ENCODE results near the gene MPRIP. TPM values are rescaled to one million over a fixed set of nuclear protein-coding genes. Genes with fewer than 3 reads are reported as not detected.

Gene MPRIP
- total RNA-seq, 2 donors from 2014 or later: 84.3 to 258 TPM

GRCh38 chr17:17226451-17227265 lies 184.4 kb downstream of the MPRIP start:
- Histone ChIP-seq H3K4me1 (replicated peaks) (peaks cover 18% of the 10 kb centered on the region), H3K27ac (no peak overlapping the region), H3K36me3 (peaks cover 0 to 40% of the 10 kb centered on the region in 2 donors), H3K4me3 (no peak overlapping the region), H3K27me3 (replicated peaks; ENCODE audit: insufficient read depth) (no peaks in the 10 kb centered on the region), H3K9me3 (no peaks in the 10 kb centered on the region)
- intact Hi-C loops (cut with DNase I): no loop called here
- no peak for DNase-seq (ENCODE audit: low spot score)
- 87% methylated on average over 15 of the region's 16 CpGs for WGBS
- TF ChIP-seq POLR2A (IDR thresholded peaks at IDR 0.05) (no peak), POLR2AphosphoS5 (IDR thresholded peaks at IDR 0.05) (no peak), CTCF (IDR thresholded peaks at IDR 0.05) (no peak)

GRCh38 chr17:17227608-17228520 lies 185.6 kb downstream of the MPRIP start:
- Histone ChIP-seq H3K4me1 (replicated peaks) (peaks cover 18% of the 10 kb centered on the region), H3K9me3 (no peaks in the 10 kb centered on the region), H3K27ac (peak overlapping the region; percentile 58 to 60), H3K4me3 (no peak overlapping the region), H3K36me3 (peaks cover 0 to 31% of the 10 kb centered on the region in 2 donors), H3K27me3 (replicated peaks; ENCODE audit: insufficient read depth) (no peaks in the 10 kb centered on the region)
- WGBS: 84% methylated on average over 25 of the region's 25 CpGs
- TF ChIP-seq POLR2AphosphoS5 (IDR thresholded peaks at IDR 0.05) (peak; percentile 68), CTCF (IDR thresholded peaks at IDR 0.05) (no peak)
- intact Hi-C loops (cut with DNase I): no loop called here
- DNase-seq (ENCODE audit: low spot score): peak; percentile 70

GRCh38 chr17:17228521-17229279 lies 186.4 kb downstream of the MPRIP start:
- intact Hi-C loops (cut with DNase I): no loop called here
- DNase-seq (ENCODE audit: low spot score): no peak
- WGBS: 86% methylated on average over 17 of the region's 17 CpGs
- Histone ChIP-seq H3K27me3 (replicated peaks; ENCODE audit: insufficient read depth) (no peaks in the 10 kb centered on the region), H3K9me3 (no peaks in the 10 kb centered on the region), H3K4me1 (replicated peaks) (peaks cover 18% of the 10 kb centered on the region), H3K4me3 (no peak overlapping the region), H3K36me3 (peaks cover 0 to 23% of the 10 kb centered on the region in 2 donors), H3K27ac (peak overlapping the region; percentile 58 to 60)
- TF ChIP-seq POLR2AphosphoS5 (IDR thresholded peaks at IDR 0.05) (no peak), CTCF (IDR thresholded peaks at IDR 0.05) (no peak), POLR2A (IDR thresholded peaks at IDR 0.05) (no peak)

GRCh38 chr17:17229416-17230384 lies 187.4 kb downstream of the MPRIP start:
- Histone ChIP-seq H3K36me3 (peaks cover 0 to 15% of the 10 kb centered on the region in 2 donors), H3K9me3 (no peaks in the 10 kb centered on the region), H3K4me1 (replicated peaks) (peaks cover 18% of the 10 kb centered on the region), H3K4me3 (no peak overlapping the region), H3K27me3 (replicated peaks; ENCODE audit: insufficient read depth) (no peaks in the 10 kb centered on the region), H3K27ac (peak overlapping the region; percentile 58 to 60)
- 89% methylated on average over 26 of the region's 26 CpGs for WGBS
- TF ChIP-seq POLR2AphosphoS5 (IDR thresholded peaks at IDR 0.05) (no peak), POLR2A (IDR thresholded peaks at IDR 0.05) (no peak), CTCF (IDR thresholded peaks at IDR 0.05) (no peak)
- intact Hi-C loops (cut with DNase I): no loop called here
- DNase-seq (ENCODE audit: low spot score): no peak
